OCI-M2 (cell line): Measurements from ENCODE around the gene FOXP1.

Experiments
- DNase-seq: peaks from one replicate; lab custom pipeline; 2025; ENCODE audit not compliant: unreplicated experiment; lab: John Stamatoyannopoulos, UW

Gene FOXP1

GRCh38 chr3:71245971-71246880 lies 337.3 kb downstream of the FOXP1 start:
- DNase-seq = no peak

- no peak for DNase-seq
These were observed 338.6 kb downstream of the FOXP1 start for GRCh38 chr3:71244826-71245488.

GRCh38 chr3:71244153-71244825 lies 339.2 kb downstream of the FOXP1 start:
- DNase-seq = no peak

GRCh38 chr3:71243229-71243628 lies 340.3 kb downstream of the FOXP1 start:
- no peak for DNase-seq

GRCh38 chr3:71241981-71242560 lies 341.5 kb downstream of the FOXP1 start:
- DNase-seq = no peak

GRCh38 chr3:71241246-71241901 lies 342.2 kb downstream of the FOXP1 start:
- DNase-seq = no peak

GRCh38 chr3:71240034-71240433 lies 343.5 kb downstream of the FOXP1 start:
- DNase-seq = no peak

- DNase-seq = no peak
These were observed 345.2 kb downstream of the FOXP1 start for GRCh38 chr3:71238355-71238757.

GRCh38 chr3:71237672-71238071 lies 345.9 kb downstream of the FOXP1 start:
- DNase-seq = no peak

GRCh38 chr3:71235846-71236245 lies 347.7 kb downstream of the FOXP1 start:
- DNase-seq = no peak

GRCh38 chr3:71232895-71233294 lies 350.6 kb downstream of the FOXP1 start:
- DNase-seq = no peak

- DNase-seq = no peak
These were observed 351.3 kb downstream of the FOXP1 start for GRCh38 chr3:71232175-71232679.

- DNase-seq = no peak
These were observed 351.8 kb downstream of the FOXP1 start for GRCh38 chr3:71231680-71232079.

GRCh38 chr3:71229905-71230657 lies 353.4 kb downstream of the FOXP1 start:
- DNase-seq = no peak

- no peak for DNase-seq
These were observed 355.2 kb downstream of the FOXP1 start for GRCh38 chr3:71228156-71228866.

GRCh38 chr3:71227270-71227661 lies 356.3 kb downstream of the FOXP1 start:
- no peak for DNase-seq

GRCh38 chr3:71226565-71227269 lies 356.8 kb downstream of the FOXP1 start:
- no peak for DNase-seq

GRCh38 chr3:71225951-71226564 lies 357.5 kb downstream of the FOXP1 start:
- DNase-seq = no peak
